HepG2 (cell line): Measurements from ENCODE around the gene RASL10B.

Experiments used
- ATF3 ChIP-seq: sonication (generic); formaldehyde crosslinking; IDR thresholded peaks from 2 replicates; pipeline ENCODE4 v1.4.0; 2020; ENCODE audit warnings: missing genetic modification reagents
- CREB1 ChIP-seq, 2 experiments: fragments of 450-650 bp in 1 of 2; IDR thresholded peaks; 2 replicates each; pipeline ENCODE4 v1.6.1; 2016 to 2017; ENCODE audit warnings: control low read depth in 1 of 2, mild to moderate bottlenecking in 1 of 2, missing compliant biosample characterization in 1 of 2, missing genetic modification characterization in 1 of 2
- MTF1 ChIP-seq: sonication (generic); formaldehyde crosslinking; IDR thresholded peaks from 2 replicates; pipeline ENCODE4 v1.5.0; 2020; ENCODE audit warnings: missing genetic modification reagents
- ZFP41 ChIP-seq: sonication (generic); formaldehyde crosslinking; IDR thresholded peaks from 2 replicates; pipeline ENCODE4 v1.4.0; 2020; ENCODE audit warnings: mild to moderate bottlenecking, missing genetic modification reagents, borderline replicate concordance
- ZNF24 ChIP-seq: fragments of 450-650 bp; IDR thresholded peaks from 2 replicates; pipeline ENCODE4 v1.6.1; 2017; ENCODE audit warnings: antibody characterized with exemption, mild to moderate bottlenecking
- TF ChIP-seq, protein P1 (sequence below): sonication (generic); formaldehyde crosslinking; IDR thresholded peaks from 2 replicates; pipeline ENCODE4 v1.5.0; 2020; ENCODE audit warnings: missing genetic modification reagents

DNA sequence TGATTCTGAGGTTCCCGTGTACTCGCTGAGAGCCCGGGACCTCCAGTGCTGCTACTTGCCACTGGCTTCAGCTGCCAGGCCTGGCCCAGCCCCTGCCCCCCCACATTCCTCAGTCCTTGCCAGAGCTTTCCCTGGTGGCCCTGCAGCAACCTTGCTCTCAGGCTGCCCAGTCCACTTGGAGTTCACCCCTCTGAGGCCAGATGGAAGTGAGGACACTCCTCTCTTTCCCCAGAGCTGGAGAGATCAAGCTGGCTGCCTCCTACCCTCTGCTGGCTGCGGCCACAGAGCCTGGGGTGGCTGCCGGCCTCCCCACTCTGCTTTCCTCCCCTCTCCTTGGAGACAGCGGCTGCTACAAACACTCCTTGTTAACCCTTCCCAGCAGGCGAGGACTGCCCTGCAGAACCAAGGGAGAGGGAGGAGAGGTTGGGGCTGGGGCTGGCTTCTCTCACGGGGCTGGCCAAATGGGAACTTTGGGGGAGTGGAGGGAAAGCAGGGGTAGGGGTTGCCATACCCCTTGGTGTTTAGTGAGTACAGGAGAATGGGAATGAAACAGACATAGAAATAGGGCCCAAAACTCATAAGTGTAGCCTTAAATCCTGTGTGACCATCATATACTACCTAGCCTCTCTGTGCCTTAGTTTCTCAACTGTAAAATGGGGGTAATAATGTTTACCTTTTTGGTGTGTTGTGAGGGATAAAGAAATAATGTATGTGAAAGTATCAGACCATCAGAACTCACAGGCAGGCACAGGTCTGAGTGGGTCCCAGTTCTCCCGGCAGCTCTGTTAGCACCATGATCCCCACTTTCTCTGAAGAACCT lies 21.7 kb downstream of the RASL10B start, which contains the start of gene GAS2L2:
- TF ChIP-seq ZFP41: no peak
- no peak for TF ChIP-seq ATF3 (CRISPR knock-in tag)
- TF ChIP-seq MTF1: no peak
- TF ChIP-seq, protein P1, sequence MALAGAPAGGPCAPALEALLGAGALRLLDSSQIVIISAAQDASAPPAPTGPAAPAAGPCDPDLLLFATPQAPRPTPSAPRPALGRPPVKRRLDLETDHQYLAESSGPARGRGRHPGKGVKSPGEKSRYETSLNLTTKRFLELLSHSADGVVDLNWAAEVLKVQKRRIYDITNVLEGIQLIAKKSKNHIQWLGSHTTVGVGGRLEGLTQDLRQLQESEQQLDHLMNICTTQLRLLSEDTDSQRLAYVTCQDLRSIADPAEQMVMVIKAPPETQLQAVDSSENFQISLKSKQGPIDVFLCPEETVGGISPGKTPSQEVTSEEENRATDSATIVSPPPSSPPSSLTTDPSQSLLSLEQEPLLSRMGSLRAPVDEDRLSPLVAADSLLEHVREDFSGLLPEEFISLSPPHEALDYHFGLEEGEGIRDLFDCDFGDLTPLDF: no peak
- TF ChIP-seq ZNF24: no peak
- TF ChIP-seq CREB1 (IDR thresholded peaks at IDR 0.05): no peak
- no peak for TF ChIP-seq CREB1 (CRISPR knock-in tag; IDR thresholded peaks at IDR 0.05)
